Measurements from ENCODE around the gene FA2H. TPM values are rescaled to one million over a fixed set of nuclear protein-coding genes. Genes with fewer than 3 reads are reported as not detected.
"Not testable (repeated sequence)": the region's sequence is repeated elsewhere in the genome, so short reads cannot be mapped to it uniquely, and the experiment has no call there.

Gene FA2H
- total RNA-seq, 2 experiments from 2014 or later: 0.15 TPM; not detected in 1

- H3K4me1 Mint-ChIP-seq (ENCODE audit: low read depth); intact Hi-C loops (cut with micrococcal nuclease); CTCF ChIA-PET; H3K9me3 Mint-ChIP-seq; H3K27ac Mint-ChIP-seq; H3K4me3 Mint-ChIP-seq; H3K27me3 Mint-ChIP-seq (ENCODE audit: low read depth); H3K36me3 Mint-ChIP-seq (ENCODE audit: low read depth); DNase-seq: not testable (repeated sequence)
These were observed 17.1 kb upstream of the FA2H start for GRCh38 chr16:74791749-74792148.

- no peaks in the 10 kb centered on the region for H3K4me1 Mint-ChIP-seq (ENCODE audit: low read depth)
- no peak overlapping the region for H3K27ac Mint-ChIP-seq
- no peaks in the 10 kb centered on the region for H3K27me3 Mint-ChIP-seq (ENCODE audit: low read depth)
- H3K4me3 Mint-ChIP-seq: no peak overlapping the region
- CTCF ChIA-PET: no interaction called here
- H3K9me3 Mint-ChIP-seq: no peaks in the 10 kb centered on the region
- no peak for DNase-seq
- no peaks in the 10 kb centered on the region for H3K36me3 Mint-ChIP-seq (ENCODE audit: low read depth)
- intact Hi-C loops (cut with micrococcal nuclease): no loop called here
These were observed 13.5 kb upstream of the FA2H start for GRCh38 chr16:74788108-74788507.

- Mint-ChIP-seq H3K4me3 (no peak overlapping the region), H3K9me3 (no peaks in the 10 kb centered on the region), H3K27ac (no peak overlapping the region), H3K36me3 (ENCODE audit: low read depth) (no peaks in the 10 kb centered on the region), H3K27me3 (ENCODE audit: low read depth) (no peaks in the 10 kb centered on the region), H3K4me1 (ENCODE audit: low read depth) (no peaks in the 10 kb centered on the region)
- CTCF ChIA-PET: interaction anchor here (0.6 to 1.0 kb wide), 2 partner anchors 8 to 78 kb away, joined by 3 to 6 read pairs; no protein-coding TSS in a partner anchor
- no peak for DNase-seq
- intact Hi-C loops (cut with micrococcal nuclease): no loop called here
These were observed 10.4 kb upstream of the FA2H start for GRCh38 chr16:74785031-74785430.

GRCh38 chr16:74778646-74779045 is 4.0 kb upstream of the FA2H start:
- CTCF ChIA-PET: interaction anchor here (1.4 kb wide), 1 partner anchor 84 kb away, joined by 6 read pairs; no protein-coding TSS in a partner anchor
- intact Hi-C loops (cut with micrococcal nuclease): no loop called here
- Mint-ChIP-seq H3K9me3 (no peaks in the 10 kb centered on the region), H3K4me3 (no peak overlapping the region), H3K27ac (no peak overlapping the region), H3K4me1 (ENCODE audit: low read depth) (peaks cover 11% of the 10 kb centered on the region), H3K36me3 (ENCODE audit: low read depth) (no peaks in the 10 kb centered on the region), H3K27me3 (ENCODE audit: low read depth) (peaks cover 16% of the 10 kb centered on the region)
- no peak for DNase-seq

DNA sequence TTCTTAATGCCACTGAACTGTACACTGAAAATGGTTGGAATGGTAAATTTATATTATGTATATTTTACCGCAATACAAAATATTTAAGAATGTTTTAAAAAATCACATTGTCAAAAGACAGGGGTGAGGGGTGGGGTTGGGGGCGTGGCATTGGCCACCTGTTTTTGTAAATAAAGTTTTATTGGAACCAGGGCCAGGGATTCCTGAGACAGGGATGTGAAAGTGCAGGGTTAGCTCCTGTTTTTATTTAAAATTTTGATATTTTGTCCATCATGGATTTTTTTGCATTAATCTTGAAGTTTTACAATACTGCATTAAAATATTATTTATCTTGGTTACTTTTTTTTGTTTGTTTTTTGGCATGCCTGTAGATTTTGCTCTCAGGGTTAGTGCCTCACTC is 2.3 kb upstream of the FA2H start:
- Mint-ChIP-seq H3K27ac (no peak overlapping the region), H3K4me1 (ENCODE audit: low read depth) (peaks cover 12% of the 10 kb centered on the region), H3K4me3 (no peak overlapping the region), H3K9me3 (no peaks in the 10 kb centered on the region), H3K27me3 (ENCODE audit: low read depth) (peaks cover 29% of the 10 kb centered on the region), H3K36me3 (ENCODE audit: low read depth) (no peaks in the 10 kb centered on the region)
- intact Hi-C loops (cut with micrococcal nuclease): no loop called here
- DNase-seq: no peak
- CTCF ChIA-PET: interaction anchor here (0.7 kb wide), 1 partner anchor 9 kb away, joined by 6 read pairs; no protein-coding TSS in a partner anchor

- CTCF ChIA-PET: interaction anchor here (0.9 to 2.5 kb wide), 5 partner anchors 9 to 87 kb away, joined by 3 to 11 read pairs (median 4); no protein-coding TSS in a partner anchor
- Mint-ChIP-seq H3K27ac (no peak overlapping the region), H3K4me1 (ENCODE audit: low read depth) (peaks cover 12% of the 10 kb centered on the region), H3K36me3 (ENCODE audit: low read depth) (no peaks in the 10 kb centered on the region), H3K27me3 (ENCODE audit: low read depth) (peaks cover 33% of the 10 kb centered on the region), H3K9me3 (no peaks in the 10 kb centered on the region), H3K4me3 (peak overlapping the region; percentile 26)
- DNase-seq: no peak
- intact Hi-C loops (cut with micrococcal nuclease): no loop called here
These were observed 635 bp upstream of the FA2H start for GRCh38 chr16:74775255-74775654.

GRCh38 chr16:74773446-74774222 is 986 bp downstream of the FA2H start:
- peaks cover 12% of the 10 kb centered on the region for H3K4me1 Mint-ChIP-seq (ENCODE audit: low read depth)
- H3K4me3 Mint-ChIP-seq: peak overlapping the region; percentile 62
- H3K27me3 Mint-ChIP-seq (ENCODE audit: low read depth): peaks cover 33% of the 10 kb centered on the region
- CTCF ChIA-PET: interaction anchor here (1.3 to 2.5 kb wide), 3 partner anchors 10 to 89 kb away, joined by 3 to 11 read pairs (median 4); no protein-coding TSS in a partner anchor
- no peaks in the 10 kb centered on the region for H3K36me3 Mint-ChIP-seq (ENCODE audit: low read depth)
- H3K27ac Mint-ChIP-seq: no peak overlapping the region
- no peaks in the 10 kb centered on the region for H3K9me3 Mint-ChIP-seq
- intact Hi-C loops (cut with micrococcal nuclease): loop anchor here (5.0 kb wide), 1 partner anchor 94 kb away; no protein-coding TSS in a partner anchor
- DNase-seq: no peak

- Mint-ChIP-seq H3K27me3 (ENCODE audit: low read depth) (peaks cover 35% of the 10 kb centered on the region), H3K4me3 (no peak overlapping the region), H3K36me3 (ENCODE audit: low read depth) (no peaks in the 10 kb centered on the region), H3K9me3 (no peaks in the 10 kb centered on the region), H3K4me1 (ENCODE audit: low read depth) (peaks cover 12% of the 10 kb centered on the region), H3K27ac (no peak overlapping the region)
- DNase-seq: no peak
- CTCF ChIA-PET: no interaction called here
- intact Hi-C loops (cut with micrococcal nuclease): loop anchor here (5.0 kb wide), 1 partner anchor 96 kb away; no protein-coding TSS in a partner anchor
These were observed 2.8 kb downstream of the FA2H start for GRCh38 chr16:74771656-74772315.

GRCh38 chr16:74770831-74771526 is 3.6 kb downstream of the FA2H start:
- CTCF ChIA-PET: no interaction called here
- Mint-ChIP-seq H3K4me3 (no peak overlapping the region), H3K27me3 (ENCODE audit: low read depth) (peaks cover 35% of the 10 kb centered on the region)

DNA sequence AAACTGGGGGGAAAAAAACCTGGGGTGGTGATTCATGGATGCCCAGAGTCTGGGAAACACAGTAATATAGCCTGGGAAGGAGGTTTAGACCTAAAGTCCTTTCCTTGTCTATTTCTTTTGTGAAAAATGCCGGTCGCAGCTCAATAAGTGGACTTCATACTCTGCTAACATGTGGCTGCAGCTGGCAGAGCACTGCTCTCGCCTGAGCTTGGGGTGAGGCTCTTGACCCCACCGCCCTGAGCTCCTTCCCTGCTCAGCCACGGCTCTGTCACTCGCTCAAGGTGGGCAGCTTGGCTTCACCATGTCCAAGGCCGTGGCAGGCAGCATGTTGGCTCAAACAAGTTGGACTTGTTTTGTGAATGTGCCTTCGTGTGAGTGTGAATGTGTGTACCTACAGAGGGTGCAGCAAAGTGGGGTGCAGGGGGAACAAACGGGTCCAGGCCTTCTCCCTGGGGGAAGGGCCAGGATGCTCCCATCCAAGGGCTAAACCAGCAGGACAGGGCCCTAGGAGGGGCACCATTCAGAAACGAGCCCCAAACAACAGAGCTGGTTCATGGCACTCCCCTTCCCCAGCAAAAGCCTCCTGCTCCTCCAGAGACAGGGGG is 4.9 kb downstream of the FA2H start:
- CTCF ChIA-PET: no interaction called here
- Mint-ChIP-seq H3K27me3 (ENCODE audit: low read depth) (peaks cover 28% of the 10 kb centered on the region), H3K4me3 (no peak overlapping the region), H3K9me3 (no peaks in the 10 kb centered on the region), H3K27ac (no peak overlapping the region), H3K36me3 (ENCODE audit: low read depth) (no peaks in the 10 kb centered on the region), H3K4me1 (ENCODE audit: low read depth) (peaks cover 5% of the 10 kb centered on the region)
- intact Hi-C loops (cut with micrococcal nuclease): loop anchor here (5.0 kb wide), 1 partner anchor 98 kb away; no protein-coding TSS in a partner anchor
- DNase-seq: no peak

More at GRCh38 chr16:74770831-74771526, 3.6 kb downstream of the FA2H start:
- Mint-ChIP-seq H3K27ac (no peak overlapping the region), H3K9me3 (no peaks in the 10 kb centered on the region), H3K36me3 (ENCODE audit: low read depth) (no peaks in the 10 kb centered on the region), H3K4me1 (ENCODE audit: low read depth) (peaks cover 12% of the 10 kb centered on the region)
- no peak for DNase-seq
- intact Hi-C loops (cut with micrococcal nuclease): loop anchor here (5.0 kb wide), 1 partner anchor 96 kb away; no protein-coding TSS in a partner anchor

DNA sequence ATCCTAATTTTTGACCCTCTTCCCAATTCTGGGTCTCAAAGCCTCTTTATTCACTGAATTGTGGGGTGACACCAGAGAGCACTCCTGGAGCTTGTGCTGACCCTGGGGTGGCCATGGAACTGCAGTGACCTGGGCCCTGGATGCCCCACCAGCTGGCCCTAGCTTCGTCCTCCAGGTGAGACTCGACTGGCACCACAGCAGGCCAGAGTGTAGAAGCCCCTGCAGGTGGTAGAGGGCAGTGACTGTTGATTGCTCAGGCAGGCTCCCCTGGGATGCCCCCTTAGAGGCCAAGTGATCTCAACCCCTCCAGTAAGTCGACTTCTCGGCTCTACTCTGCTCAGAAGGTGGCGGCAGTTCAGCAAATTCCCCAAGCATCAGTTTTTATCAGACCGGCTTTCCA is 6.4 kb downstream of the FA2H start:
- DNase-seq: no peak
- CTCF ChIA-PET: interaction anchor here (0.7 kb wide), 1 partner anchor 45 kb away, joined by 3 read pairs; no protein-coding TSS in a partner anchor
- H3K27me3 Mint-ChIP-seq (ENCODE audit: low read depth): peaks cover 21% of the 10 kb centered on the region

DNA sequence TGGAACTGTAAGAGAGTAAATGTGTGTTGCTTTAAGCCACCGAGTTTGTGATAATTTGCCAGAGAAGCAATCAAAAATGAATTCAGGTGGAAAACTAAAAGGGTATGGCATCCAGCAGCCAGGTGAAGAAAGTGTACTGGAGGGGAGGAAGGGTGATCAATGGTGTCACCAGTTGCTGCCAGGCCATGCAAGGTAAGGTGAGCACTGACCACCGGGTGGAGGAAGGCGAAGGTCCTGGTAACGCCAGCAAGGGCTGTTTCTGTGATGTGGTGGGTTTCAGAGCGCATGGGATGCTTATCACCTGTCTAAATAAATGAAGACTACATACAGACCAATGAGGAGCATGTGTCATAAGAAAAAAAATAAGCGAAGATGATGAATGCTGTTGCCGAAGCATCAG is 6.9 kb downstream of the FA2H start:
- Mint-ChIP-seq H3K36me3 (ENCODE audit: low read depth) (no peaks in the 10 kb centered on the region), H3K27me3 (ENCODE audit: low read depth) (peaks cover 18% of the 10 kb centered on the region), H3K9me3 (no peaks in the 10 kb centered on the region), H3K27ac (no peak overlapping the region), H3K4me3 (no peak overlapping the region), H3K4me1 (ENCODE audit: low read depth) (no peaks in the 10 kb centered on the region)
- no peak for DNase-seq
- intact Hi-C loops (cut with micrococcal nuclease): no loop called here
- CTCF ChIA-PET: interaction anchor here (0.6 to 1.1 kb wide), 2 partner anchors 43 to 55 kb away, joined by 3 read pairs; no protein-coding TSS in a partner anchor

More for the DNA sequence above, 6.4 kb downstream of the FA2H start:
- Mint-ChIP-seq H3K4me3 (no peak overlapping the region), H3K9me3 (no peaks in the 10 kb centered on the region), H3K4me1 (ENCODE audit: low read depth) (no peaks in the 10 kb centered on the region), H3K36me3 (ENCODE audit: low read depth) (no peaks in the 10 kb centered on the region), H3K27ac (no peak overlapping the region)
- intact Hi-C loops (cut with micrococcal nuclease): no loop called here

Measured in activated naive CD4-positive, alpha-beta T cell treated with anti-CD3 and anti-CD28 coated beads for 36 hours (primary cell).